HepG2 (cell line): ENCODE results near the gene JMJD8. TPM values are rescaled to one million over a fixed set of nuclear protein-coding genes. Genes with fewer than 3 reads are reported as not detected.
A peak's percentile ranks its signal among the peaks of the same experiment; 100 is the strongest.

ENCODE experiments used
- DNMT1 ChIP-seq: sonication (generic); formaldehyde crosslinking; IDR thresholded peaks from 2 replicates; pipeline ENCODE4 v1.5.1; 2020; ENCODE audit warnings: mild to moderate bottlenecking, missing genetic modification reagents
- FIP1L1 ChIP-seq: fragments of 200-400 bp; formaldehyde crosslinking; IDR thresholded peaks from 2 replicates; pipeline ENCODE4 v1.6.1; 2018; ENCODE audit warnings: low read depth, mild to moderate bottlenecking, low read length, moderate library complexity, borderline replicate concordance; ENCODE audit not compliant: insufficient read depth
- FLYWCH1 ChIP-seq: sonication (generic); formaldehyde crosslinking; IDR thresholded peaks from 2 replicates; pipeline ENCODE4 v1.8.1; 2023; ENCODE audit warnings: mild to moderate bottlenecking, missing genetic modification reagents
- FOXO1 ChIP-seq: sonication (generic); formaldehyde crosslinking; IDR thresholded peaks from 2 replicates; pipeline ENCODE4 v1.4.0; 2020; ENCODE audit warnings: missing genetic modification reagents
- HMGA1 ChIP-seq: sonication (generic); formaldehyde crosslinking; conservative IDR thresholded peaks from 2 replicates; pipeline ENCODE4 v1.4.0; 2020; ENCODE audit warnings: missing genetic modification reagents
- HNF4G ChIP-seq, 2 experiments: sonication (generic) in 1 of 2; formaldehyde crosslinking in 1 of 2; IDR thresholded peaks; 2 replicates each; pipeline versions ENCODE4 v1.4.0 to v1.6.1; 2011 to 2020; ENCODE audit warnings: borderline replicate concordance in 2 of 2, low read depth in 2 of 2, mild to moderate bottlenecking in 2 of 2, low read length in 1 of 2, missing genetic modification reagents in 1 of 2, moderate library complexity in 1 of 2
- PAWR ChIP-seq: sonication (generic); formaldehyde crosslinking; IDR thresholded peaks from 2 replicates; pipeline ENCODE4 v1.4.0; 2020; ENCODE audit warnings: missing genetic modification reagents, mild to moderate bottlenecking, borderline replicate concordance
- RFX1 ChIP-seq: fragments of 450-650 bp; IDR thresholded peaks from 2 replicates; pipeline ENCODE4 v1.6.1; 2017
- RFXANK ChIP-seq: IDR thresholded peaks from 2 replicates; pipeline ENCODE4 v1.6.1; 2016
- RFXAP ChIP-seq: sonication (generic); formaldehyde crosslinking; IDR thresholded peaks from 2 replicates; pipeline ENCODE4 v1.4.0; 2020; ENCODE audit warnings: missing genetic modification reagents, borderline replicate concordance
- SMAD1 ChIP-seq: sonication (generic); formaldehyde crosslinking; IDR thresholded peaks from 2 replicates; pipeline ENCODE4 v1.4.0; 2020; ENCODE audit warnings: missing genetic modification reagents, low read depth, mild to moderate bottlenecking, borderline replicate concordance
- SMYD3 ChIP-seq: sonication (generic); formaldehyde crosslinking; IDR thresholded peaks from 2 replicates; pipeline ENCODE4 v1.8.1; 2023; ENCODE audit warnings: mild to moderate bottlenecking, missing genetic modification reagents
- SNAPC5 ChIP-seq: sonication (generic); formaldehyde crosslinking; IDR thresholded peaks from 2 replicates; pipeline ENCODE4 v1.8.1; 2023; ENCODE audit warnings: mild to moderate bottlenecking, missing genetic modification reagents, borderline replicate concordance
- TBL1XR1 ChIP-seq: fragments of 150-350 bp; IDR thresholded peaks from 2 replicates; pipeline ENCODE4 v1.6.1; 2014; ENCODE audit warnings: borderline replicate concordance, low read length; ENCODE audit not compliant: partially characterized antibody
- TEF ChIP-seq: sonication (generic); formaldehyde crosslinking; IDR thresholded peaks from 2 replicates; pipeline ENCODE4 v1.5.0; 2020; ENCODE audit warnings: missing genetic modification reagents
- XBP1 ChIP-seq: sonication (generic); formaldehyde crosslinking; IDR thresholded peaks from 2 replicates; pipeline ENCODE4 v1.5.0; 2020; ENCODE audit warnings: missing genetic modification reagents
- ZIK1 ChIP-seq: sonication (generic); formaldehyde crosslinking; IDR thresholded peaks from 2 replicates; pipeline ENCODE4 v1.5.0; 2020; ENCODE audit warnings: mild to moderate bottlenecking, low read depth, missing genetic modification reagents, borderline replicate concordance
- ZNF484 ChIP-seq: sonication (generic); formaldehyde crosslinking; IDR thresholded peaks from 2 replicates; pipeline ENCODE4 v1.5.1; 2020; ENCODE audit warnings: mild to moderate bottlenecking, low read depth, missing genetic modification reagents, borderline replicate concordance
- ZNF704 ChIP-seq: sonication (generic); formaldehyde crosslinking; IDR thresholded peaks from 2 replicates; pipeline ENCODE4 v1.8.1; 2023; ENCODE audit warnings: mild to moderate bottlenecking, inconsistent platforms, moderate library complexity, missing genetic modification reagents, borderline replicate concordance
- ZNF710 ChIP-seq: sonication (generic); formaldehyde crosslinking; IDR thresholded peaks from 2 replicates; pipeline ENCODE4 v1.5.0; 2020; ENCODE audit warnings: mild to moderate bottlenecking, missing genetic modification reagents, borderline replicate concordance
- ZNF737 ChIP-seq: sonication (generic); formaldehyde crosslinking; IDR thresholded peaks from 2 replicates; pipeline ENCODE4 v1.5.0; 2020; ENCODE audit warnings: missing genetic modification reagents, mild to moderate bottlenecking, borderline replicate concordance
- ZNF780A ChIP-seq: sonication (generic); formaldehyde crosslinking; IDR thresholded peaks from 2 replicates; pipeline ENCODE4 v1.8.0; 2022; ENCODE audit warnings: mild to moderate bottlenecking, missing genetic modification reagents, moderate library complexity
- ZNF841 ChIP-seq: sonication (generic); formaldehyde crosslinking; IDR thresholded peaks from 2 replicates; pipeline ENCODE4 v1.8.1; 2023; ENCODE audit warnings: missing genetic modification reagents, borderline replicate concordance
- ZSCAN31 ChIP-seq: sonication (generic); formaldehyde crosslinking; IDR thresholded peaks from 2 replicates; pipeline ENCODE4 v1.5.0; 2020; ENCODE audit warnings: low read depth, mild to moderate bottlenecking, missing genetic modification reagents
- polyA plus RNA-seq, 8 experiments: library from polyadenylated mRNA; depleted of rRNA in 3 of 8; stranded (reverse) in 7 of 8; unstranded in 1 of 8; fragments of >200 nt; fragmentation: Illumina TruSeq in 4 of 8; extraction: Trizol in 4 of 8; gene quantifications; 2 replicates each; pipeline versions ENCODE4 v1.2.1 to v1.2.3, GENCODE V29; 2011 to 2016; ENCODE audit warnings: low read depth in 4 of 8, missing spikeins in 1 of 8, mixed read lengths in 1 of 8; ENCODE audit not compliant: insufficient read depth in 1 of 8
- total RNA-seq, 5 experiments: library from RNA; depleted of rRNA; stranded (reverse); fragments of >200 nt; fragmentation: Illumina TruSeq; extraction: Trizol; gene quantifications; 2 replicates each; pipeline ENCODE4 v1.2.3, GENCODE V29; 2016; ENCODE audit warnings: low read depth in 1 of 5

Gene JMJD8
- total and polyA plus RNA-seq, 2 of the 13 experiments (the other 11 are each of a cell fraction or from before 2014, with no cell fraction given) = 2.6 to 11.8 TPM

- TF ChIP-seq ZNF780A (CRISPR knock-in tag) = 0 out of 2 replicates have a peak, but pooled peaks have one; percentile 72
- no peak for TF ChIP-seq ZNF484 (CRISPR knock-in tag)
- TF ChIP-seq ZNF704 (CRISPR knock-in tag) = peak; percentile 88; the same call in 1 of the 2 replicates
- TF ChIP-seq SNAPC5 (CRISPR knock-in tag) = no peak
- peak; percentile 41; the same call in 1 of the 2 replicates for TF ChIP-seq DNMT1
- 0 out of 2 replicates have a peak, but pooled peaks have one; percentile 63 for TF ChIP-seq ZNF737 (CRISPR knock-in tag)
- TF ChIP-seq TBL1XR1 = no peak
- TF ChIP-seq ZIK1 (CRISPR knock-in tag) = peak; percentile 92; the same call in 1 of the 2 replicates
- TF ChIP-seq SMAD1 (CRISPR knock-in tag) = peak; percentile 55; the same call in 1 of the 2 replicates
- TF ChIP-seq XBP1 (CRISPR knock-in tag) = 0 out of 2 replicates have a peak, but pooled peaks have one; percentile 19
- peak; percentile 72; the same call in 1 of the 2 replicates for TF ChIP-seq RFXAP
- peak; percentile 79 for TF ChIP-seq ZSCAN31 (CRISPR knock-in tag)
- 0 out of 2 replicates have a peak, but pooled peaks have one; percentile 87 for TF ChIP-seq SMYD3 (CRISPR knock-in tag)
- peak; percentile 75; the same call in 1 of the 2 replicates for TF ChIP-seq FLYWCH1
- peak; percentile 32 for TF ChIP-seq FOXO1 (CRISPR knock-in tag)
- TF ChIP-seq PAWR (CRISPR knock-in tag) = 0 out of 2 replicates have a peak, but pooled peaks have one; percentile 84
- TF ChIP-seq HMGA1 = no peak
- TF ChIP-seq TEF (CRISPR knock-in tag) = 0 out of 2 replicates have a peak, but pooled peaks have one; percentile 16
- no peak; the same call in 1 of the 2 replicates for TF ChIP-seq ZNF841 (CRISPR knock-in tag)
- no peak for TF ChIP-seq RFXANK (CRISPR knock-in tag)
- TF ChIP-seq FIP1L1 = peak; percentile 84; the same call in 1 of the 2 replicates
- TF ChIP-seq ZNF710 (CRISPR knock-in tag) = peak; percentile 83; the same call in 1 of the 2 replicates
- TF ChIP-seq RFX1 = peak; percentile 93
- TF ChIP-seq HNF4G (IDR thresholded peaks at IDR 0.05; ENCODE audit: borderline replicate concordance, low read depth, low read length) = peak; percentile 75
- TF ChIP-seq HNF4G (CRISPR knock-in tag; IDR thresholded peaks at IDR 0.05; ENCODE audit: borderline replicate concordance, low read depth) = peak; percentile 92; the same call in 1 of the 2 replicates
Observed at GRCh38 chr16:648781-649589, 35.1 kb downstream of the JMJD8 start, which contains the start of gene WDR90 (continued).
